ENCODE measurements around the gene ATXN10. TPM values are rescaled to one million over a fixed set of nuclear protein-coding genes. Genes with fewer than 3 reads are reported as not detected.

Gene ATXN10
- total RNA-seq, 4 donors from 2014 or later, result 79.0 to 152 (median 88.3) TPM

DNA sequence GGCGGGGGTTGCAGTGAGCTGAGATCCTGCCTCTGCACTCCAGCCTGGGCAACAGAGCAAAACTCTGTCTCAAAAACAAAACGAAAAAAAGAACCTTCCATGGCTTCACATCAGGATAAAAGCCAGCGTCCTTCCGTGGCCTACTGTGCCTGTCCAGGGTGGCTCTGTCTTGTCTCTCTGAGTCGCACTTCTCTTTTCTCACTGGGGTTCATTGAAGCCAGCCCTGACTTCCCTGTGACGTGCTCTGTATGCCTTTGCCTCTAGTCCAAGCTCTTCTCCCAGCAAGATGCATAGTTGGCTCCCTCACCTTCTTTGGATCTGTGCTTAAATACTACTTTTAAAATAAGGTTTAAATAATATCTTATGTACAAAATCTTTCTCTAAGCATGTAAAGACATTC, 11.6 kb downstream of the ATXN10 start:
- Histone ChIP-seq H3K4me3 (no peak overlapping the region), H3K27me3 (no peaks in the 10 kb centered on the region), H3K4me1 (peaks cover 0 to 83% (median 18%) of the 10 kb centered on the region in 3 donors), H3K27ac (no peak overlapping the region), H3K9me3 (no peaks in the 10 kb centered on the region), H3K36me3 (no peaks in the 10 kb centered on the region)
- intact Hi-C loops (cut with DNase I), result no loop called here
- no peak for TF ChIP-seq POLR2A (IDR thresholded peaks at IDR 0.05)
- no peak for TF ChIP-seq CTCF (IDR thresholded peaks at IDR 0.05)
- DNase-seq, result no peak
- WGBS, 2 donors, result 77 to 81% methylated on average over 5 to 6 of the region's 6 CpGs

DNA sequence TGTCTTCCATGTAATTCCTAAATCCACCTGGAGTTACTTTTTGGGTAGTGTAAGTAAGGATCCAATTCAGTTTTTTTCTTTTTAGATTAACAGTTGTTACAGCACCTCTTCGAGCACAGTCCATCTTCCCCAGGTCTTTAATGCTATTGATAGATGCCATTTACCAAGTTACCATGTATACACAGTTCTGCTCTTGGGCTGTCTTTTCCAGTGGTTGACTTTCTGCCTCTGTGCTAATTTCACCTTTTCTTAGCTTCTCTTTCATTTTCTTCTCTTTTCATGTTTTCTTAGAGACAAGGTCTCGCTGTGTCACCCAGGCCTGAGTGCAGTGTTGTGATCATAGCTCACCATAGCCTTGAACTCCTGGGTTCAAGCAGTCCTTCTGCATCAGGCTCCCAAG, 12.0 kb downstream of the ATXN10 start:
- H3K27me3 ChIP-seq, result no peaks in the 10 kb centered on the region
- intact Hi-C loops (cut with DNase I), result no loop called here
- no peak for TF ChIP-seq CTCF (IDR thresholded peaks at IDR 0.05)
- no peak for TF ChIP-seq POLR2A (IDR thresholded peaks at IDR 0.05)

DNA sequence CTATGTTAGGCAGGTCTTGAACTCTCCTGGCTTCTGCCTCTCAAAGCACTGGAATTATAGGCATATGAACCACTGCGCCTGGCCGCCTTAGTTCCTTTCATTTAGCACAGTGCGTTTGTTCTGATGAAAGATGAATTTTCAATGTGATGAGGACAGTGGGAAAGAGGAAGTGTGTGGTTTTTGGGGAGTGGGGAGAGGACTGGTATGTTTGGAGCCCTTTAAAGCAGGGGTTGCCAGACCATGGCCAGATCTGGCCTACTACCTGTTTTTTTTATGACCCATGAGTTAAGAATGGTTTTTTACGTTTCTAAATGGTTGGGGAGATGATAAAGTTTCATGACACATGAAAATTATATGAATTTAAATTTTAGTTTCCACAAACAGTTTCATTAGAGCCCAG, 12.5 kb downstream of the ATXN10 start:
- H3K9me3 ChIP-seq, result no peaks in the 10 kb centered on the region
- no peaks in the 10 kb centered on the region for H3K36me3 ChIP-seq
- no peak for TF ChIP-seq POLR2A (IDR thresholded peaks at IDR 0.05)
- no peak for TF ChIP-seq CTCF (IDR thresholded peaks at IDR 0.05)
- no peak for DNase-seq
- no peak overlapping the region for H3K27ac ChIP-seq
- WGBS, 2 donors, result 62 to 89% methylated on average over 4 of the region's 4 CpGs
- no peaks in the 10 kb centered on the region for H3K27me3 ChIP-seq
- no peak overlapping the region for H3K4me3 ChIP-seq
- intact Hi-C loops (cut with DNase I), result no loop called here
- H3K4me1 ChIP-seq, result peaks cover 0 to 92% (median 25%) of the 10 kb centered on the region in 3 donors

More for the DNA sequence above, 12.0 kb downstream of the ATXN10 start:
- H3K4me1 ChIP-seq, result peaks cover 0 to 87% (median 22%) of the 10 kb centered on the region in 3 donors
- no peak overlapping the region for H3K4me3 ChIP-seq
- DNase-seq, result no peak
- WGBS, 2 donors, result 93 to 95% methylated on average over 2 of the region's 2 CpGs
- H3K9me3 ChIP-seq, result no peaks in the 10 kb centered on the region
- no peaks in the 10 kb centered on the region for H3K36me3 ChIP-seq
- H3K27ac ChIP-seq, result no peak overlapping the region

DNA sequence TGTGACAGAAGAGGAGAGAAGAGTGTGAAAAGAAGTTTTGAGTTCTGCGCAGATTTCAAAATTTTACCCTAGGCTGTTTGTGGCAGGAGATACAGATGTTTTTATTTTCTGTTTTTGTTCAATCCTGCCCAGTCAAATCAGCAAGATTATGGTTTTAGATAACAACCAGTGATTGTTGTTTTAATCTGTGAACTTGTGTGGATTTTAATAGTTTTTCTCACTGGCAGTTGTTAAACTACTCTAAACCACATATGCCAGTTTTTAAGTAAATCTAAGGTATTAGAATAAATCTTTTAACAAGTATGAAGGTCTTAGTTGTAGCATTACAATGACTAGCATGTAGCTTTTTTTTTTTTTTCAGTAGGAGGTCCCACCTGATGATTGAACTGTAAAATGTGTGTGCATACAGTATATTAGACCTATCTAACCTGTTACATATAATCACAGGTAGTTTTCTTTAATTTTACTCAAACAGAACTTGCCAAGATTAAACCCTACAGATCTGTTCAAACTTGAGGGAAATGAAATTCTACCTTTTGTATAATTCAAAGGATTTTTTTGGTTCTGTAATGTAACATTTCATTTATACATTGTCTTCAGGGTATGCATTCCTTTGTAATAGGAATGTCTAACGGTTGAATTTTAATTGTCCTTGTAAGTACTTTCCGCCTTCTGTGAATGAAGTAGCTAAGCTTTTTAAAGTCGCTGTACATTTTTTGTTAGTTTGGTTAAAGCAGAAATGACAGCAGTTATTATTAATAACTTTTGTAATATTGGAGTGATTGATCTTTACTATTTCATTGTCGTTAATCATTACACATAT, 13.3 kb downstream of the ATXN10 start:
- intact Hi-C loops (cut with DNase I), result no loop called here
- H3K4me3 ChIP-seq, result no peak overlapping the region
- TF ChIP-seq POLR2A (IDR thresholded peaks at IDR 0.05) (no peak), CTCF (IDR thresholded peaks at IDR 0.05) (no peak)
- 44 to 54% methylated on average over 5 of the region's 5 CpGs for WGBS, 2 donors
- H3K27ac ChIP-seq, result no peak overlapping the region
- H3K36me3 ChIP-seq, result peaks cover 0 to 4% (median 0%) of the 10 kb centered on the region in 3 donors
- no peaks in the 10 kb centered on the region for H3K9me3 ChIP-seq
- H3K27me3 ChIP-seq, result no peaks in the 10 kb centered on the region
- peaks cover 0 to 93% (median 25%) of the 10 kb centered on the region in 3 donors for H3K4me1 ChIP-seq
- DNase-seq, result no peak

DNA sequence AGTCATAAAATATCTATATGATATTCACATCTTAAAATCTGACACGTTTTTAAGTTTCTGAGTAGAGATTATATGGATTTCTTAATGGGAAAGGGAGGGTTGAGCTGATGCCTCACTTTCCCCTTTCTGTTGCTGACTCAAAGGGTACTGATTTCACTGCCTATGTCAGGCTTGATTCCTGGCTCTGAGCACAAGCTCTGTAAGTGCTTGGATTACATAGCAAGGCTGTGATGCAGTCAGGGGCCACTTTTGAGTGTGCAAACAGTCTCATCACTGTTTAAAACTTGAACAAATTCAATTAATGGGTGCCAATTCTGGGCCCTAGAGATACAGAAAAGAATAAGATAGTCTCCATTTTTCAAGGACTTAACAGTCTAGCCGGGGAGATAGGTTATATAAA, 14.4 kb downstream of the ATXN10 start:
- Histone ChIP-seq H3K4me3 (no peak overlapping the region), H3K9me3 (no peaks in the 10 kb centered on the region), H3K27me3 (no peaks in the 10 kb centered on the region), H3K36me3 (peaks cover 0 to 15% (median 0%) of the 10 kb centered on the region in 3 donors), H3K4me1 (peaks cover 0 to 86% (median 25%) of the 10 kb centered on the region in 3 donors), H3K27ac (peak overlapping the region in 1 of 4 donors; percentile 10)
- WGBS, 2 donors, result 51 to 56% methylated on average over 2 of the region's 2 CpGs
- intact Hi-C loops (cut with DNase I), result no loop called here
- TF ChIP-seq POLR2A (IDR thresholded peaks at IDR 0.05) (no peak), CTCF (IDR thresholded peaks at IDR 0.05) (no peak)
- DNase-seq, result no peak

Measured in esophagus squamous epithelium (tissue), 5 donors.